Chondrocyte (in vitro differentiated cells): ENCODE data around the gene NDUFAF5. TPM values are rescaled to one million over a fixed set of nuclear protein-coding genes. Genes with fewer than 3 reads are reported as not detected.

ENCODE experiments used
- DNase-seq: peaks from one replicate; pipeline ENCODE4 v3.0.0; 2021; ENCODE audit warnings: mixed read lengths, low spot score
- H3K27ac Mint-ChIP-seq: one replicate; pipeline ENCODE4 v1.8.0; 2021; ENCODE audit warnings: mild to moderate bottlenecking, moderate library complexity, mixed read lengths; ENCODE audit not compliant: unreplicated experiment
- H3K27me3 Mint-ChIP-seq: 2 replicates; pipeline ENCODE4 v1.8.0; 2021; ENCODE audit warnings: low read depth, mixed read lengths
- H3K36me3 Mint-ChIP-seq: 2 replicates; pipeline ENCODE4 v1.8.0; 2021; ENCODE audit warnings: low read depth, mixed read lengths
- H3K4me1 Mint-ChIP-seq: 2 replicates; pipeline ENCODE4 v1.8.0; 2021; ENCODE audit warnings: low read depth, mild to moderate bottlenecking, mixed read lengths
- H3K4me3 Mint-ChIP-seq: one replicate; pipeline ENCODE4 v1.8.0; 2021; ENCODE audit warnings: mild to moderate bottlenecking, moderate library complexity, mixed read lengths; ENCODE audit not compliant: unreplicated experiment
- H3K9me3 Mint-ChIP-seq: 2 replicates; pipeline ENCODE4 v1.8.0; 2021; ENCODE audit warnings: low read depth, mixed read lengths
- total RNA-seq: library from RNA; stranded (reverse); gene quantifications from 3 replicates; pipeline ENCODE4 v1.2.1, GENCODE V29; 2021
- TF ChIP-seq, protein P1 (sequence below): fragments of 200-600 bp; sonication (generic); IDR thresholded peaks from 2 replicates; pipeline ENCODE4 v1.5.0; 2021; ENCODE audit warnings: antibody characterized with exemption, mild to moderate bottlenecking, moderate library complexity

NDUFAF5 gene
- total RNA-seq, 1 donor from 2014 or later, result 21.1 TPM

DNA sequence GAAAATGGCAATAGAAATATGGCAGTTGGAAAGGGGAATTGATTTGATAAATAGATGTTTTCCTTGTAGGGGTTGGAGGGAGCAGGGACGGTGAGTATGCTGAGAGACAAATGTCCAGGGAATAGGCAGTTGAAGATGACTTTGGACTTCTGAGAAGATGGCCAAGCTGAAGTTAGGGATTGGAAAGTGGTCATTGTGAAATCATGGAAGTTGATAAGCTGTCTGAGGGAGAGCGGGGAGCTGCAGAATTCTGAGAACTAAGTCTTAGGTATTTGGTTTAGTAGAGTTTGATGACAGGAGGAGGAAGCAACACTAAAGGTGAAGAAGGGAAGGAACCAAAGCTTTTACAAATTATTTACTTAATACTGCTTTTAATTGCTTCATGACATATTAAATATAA lies 15.1 kb downstream of the NDUFAF5 start:
- DNase-seq, result no peak
- Mint-ChIP-seq H3K36me3 (peaks cover 38% of the 10 kb centered on the region), H3K27me3 (no peaks in the 10 kb centered on the region), H3K4me3 (no peak overlapping the region), H3K4me1 (peaks cover 16% of the 10 kb centered on the region), H3K9me3 (no peaks in the 10 kb centered on the region), H3K27ac (peak overlapping the region; percentile 64)
- TF ChIP-seq, protein P1, sequence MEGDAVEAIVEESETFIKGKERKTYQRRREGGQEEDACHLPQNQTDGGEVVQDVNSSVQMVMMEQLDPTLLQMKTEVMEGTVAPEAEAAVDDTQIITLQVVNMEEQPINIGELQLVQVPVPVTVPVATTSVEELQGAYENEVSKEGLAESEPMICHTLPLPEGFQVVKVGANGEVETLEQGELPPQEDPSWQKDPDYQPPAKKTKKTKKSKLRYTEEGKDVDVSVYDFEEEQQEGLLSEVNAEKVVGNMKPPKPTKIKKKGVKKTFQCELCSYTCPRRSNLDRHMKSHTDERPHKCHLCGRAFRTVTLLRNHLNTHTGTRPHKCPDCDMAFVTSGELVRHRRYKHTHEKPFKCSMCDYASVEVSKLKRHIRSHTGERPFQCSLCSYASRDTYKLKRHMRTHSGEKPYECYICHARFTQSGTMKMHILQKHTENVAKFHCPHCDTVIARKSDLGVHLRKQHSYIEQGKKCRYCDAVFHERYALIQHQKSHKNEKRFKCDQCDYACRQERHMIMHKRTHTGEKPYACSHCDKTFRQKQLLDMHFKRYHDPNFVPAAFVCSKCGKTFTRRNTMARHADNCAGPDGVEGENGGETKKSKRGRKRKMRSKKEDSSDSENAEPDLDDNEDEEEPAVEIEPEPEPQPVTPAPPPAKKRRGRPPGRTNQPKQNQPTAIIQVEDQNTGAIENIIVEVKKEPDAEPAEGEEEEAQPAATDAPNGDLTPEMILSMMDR, result no peak

DNA sequence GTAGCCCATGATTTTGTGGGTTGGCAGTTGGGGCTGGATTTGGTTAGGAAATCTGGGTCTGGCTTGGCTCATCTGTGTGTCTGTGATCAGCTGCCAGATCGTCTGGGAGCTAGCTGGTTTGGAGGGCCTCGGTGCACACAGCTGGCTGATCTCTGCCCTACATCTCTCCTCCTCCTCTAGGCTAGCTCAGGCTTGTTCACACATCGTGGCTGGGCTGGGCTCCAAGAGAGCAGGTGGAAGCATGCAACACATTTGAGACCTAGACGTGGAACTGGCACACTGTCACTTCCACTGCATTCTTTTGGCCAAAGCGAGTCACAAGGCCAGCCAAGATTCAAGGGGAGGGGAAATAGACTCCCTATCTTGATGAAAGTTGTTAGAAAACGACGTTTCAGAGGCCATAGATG lies 15.9 kb downstream of the NDUFAF5 start:
- no peak for DNase-seq
- no peaks in the 10 kb centered on the region for H3K9me3 Mint-ChIP-seq
- H3K27ac Mint-ChIP-seq, result peak overlapping the region; percentile 81
- no peaks in the 10 kb centered on the region for H3K27me3 Mint-ChIP-seq
- TF ChIP-seq, protein P1, result no peak
- H3K4me3 Mint-ChIP-seq, result peak overlapping the region; percentile 1
- peaks cover 38% of the 10 kb centered on the region for H3K36me3 Mint-ChIP-seq
- peaks cover 16% of the 10 kb centered on the region for H3K4me1 Mint-ChIP-seq

DNA sequence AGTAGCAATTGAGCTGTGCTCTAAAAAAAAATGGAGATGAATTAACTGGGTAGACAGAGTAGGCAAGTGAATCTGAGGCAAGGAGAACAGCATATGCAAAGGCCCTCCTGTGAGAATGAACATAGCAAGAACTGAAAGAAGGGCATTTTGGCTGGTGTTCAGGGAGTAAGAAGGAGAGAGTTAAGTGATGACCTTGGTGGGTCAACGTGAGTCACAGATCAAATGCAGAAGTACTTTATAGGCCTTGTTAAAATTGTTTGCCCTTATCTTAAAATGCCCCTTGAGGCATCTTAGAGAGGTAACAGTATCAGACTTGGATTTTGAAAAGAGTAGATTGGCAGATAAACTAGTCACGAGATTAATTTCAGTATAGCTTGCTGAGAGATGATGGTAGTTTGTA lies 24.5 kb downstream of the NDUFAF5 start:
- no peak for DNase-seq
- no peaks in the 10 kb centered on the region for H3K27me3 Mint-ChIP-seq
- TF ChIP-seq, protein P1, result no peak
- H3K9me3 Mint-ChIP-seq, result no peaks in the 10 kb centered on the region
- peaks cover 16% of the 10 kb centered on the region for H3K36me3 Mint-ChIP-seq
- H3K27ac Mint-ChIP-seq, result no peak overlapping the region
- H3K4me3 Mint-ChIP-seq, result no peak overlapping the region
- H3K4me1 Mint-ChIP-seq, result no peaks in the 10 kb centered on the region

DNA sequence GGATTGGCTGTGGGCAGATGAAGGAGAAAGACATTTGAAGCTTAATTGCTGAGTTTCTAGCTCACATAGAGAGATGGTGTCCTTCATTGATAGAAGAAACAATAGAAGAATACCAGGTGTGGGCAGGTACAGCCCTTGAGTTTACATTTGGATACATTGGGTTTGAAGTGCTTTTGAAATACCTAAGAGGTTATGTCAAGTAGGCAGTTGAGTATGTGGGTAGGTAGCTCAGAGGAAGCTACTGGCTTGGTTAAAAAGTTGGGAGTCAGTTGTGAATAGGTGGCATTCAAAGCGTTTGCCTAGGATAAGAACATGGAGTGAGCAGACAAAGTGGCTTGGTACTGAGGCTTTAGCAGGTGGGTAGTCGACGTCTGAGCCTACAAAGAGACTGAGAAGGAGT lies 25.0 kb downstream of the NDUFAF5 start:
- Mint-ChIP-seq H3K4me3 (no peak overlapping the region), H3K9me3 (no peaks in the 10 kb centered on the region), H3K4me1 (no peaks in the 10 kb centered on the region), H3K27ac (no peak overlapping the region), H3K36me3 (peaks cover 16% of the 10 kb centered on the region), H3K27me3 (no peaks in the 10 kb centered on the region)
- DNase-seq, result no peak
- TF ChIP-seq, protein P1, result no peak

DNA sequence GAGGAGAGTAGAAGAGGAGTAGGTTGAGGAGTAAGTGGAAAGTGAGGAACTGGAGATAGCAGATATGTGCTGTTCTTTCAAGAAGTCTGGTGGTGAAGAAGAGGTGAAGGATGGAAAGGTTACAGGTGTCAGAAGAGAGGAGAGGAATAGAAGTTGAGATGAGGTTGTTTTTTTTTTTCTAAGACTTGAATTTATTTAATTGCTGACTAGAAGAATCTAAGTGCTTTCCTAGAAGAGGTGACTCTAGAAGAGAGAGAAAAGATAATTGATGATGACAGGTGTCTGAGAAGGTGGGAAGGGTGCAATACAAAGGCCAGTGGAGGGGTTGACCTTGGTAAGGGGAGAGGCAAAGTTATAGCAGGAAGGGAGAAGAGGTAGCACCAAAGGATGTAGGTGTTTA lies 25.6 kb downstream of the NDUFAF5 start:
- Mint-ChIP-seq H3K9me3 (no peaks in the 10 kb centered on the region), H3K27ac (no peak overlapping the region), H3K4me1 (no peaks in the 10 kb centered on the region), H3K36me3 (peaks cover 16% of the 10 kb centered on the region), H3K4me3 (no peak overlapping the region), H3K27me3 (no peaks in the 10 kb centered on the region)
- TF ChIP-seq, protein P1, result no peak
- no peak for DNase-seq
